Measurements from ENCODE around the gene SLC16A2.

- TF ChIP-seq CTCF (conservative IDR thresholded peaks at IDR 0.05; ENCODE audit: low read depth, low read length), result no peak
- TF ChIP-seq EZH2 (IDR thresholded peaks at IDR 0.05; ENCODE audit: borderline replicate concordance, low read depth, low read length, poor library complexity, severe bottlenecking), result no peak
Observed at GRCh38 chrX:74509989-74510388, 88.7 kb downstream of the SLC16A2 start.
